ENCODE measurements around the gene HNRNPUL2. TPM values are rescaled to one million over a fixed set of nuclear protein-coding genes. Genes with fewer than 3 reads are reported as not detected.

HNRNPUL2 gene
- total RNA-seq, 1 experiment from 2014 or later: 43.5 TPM

DNA sequence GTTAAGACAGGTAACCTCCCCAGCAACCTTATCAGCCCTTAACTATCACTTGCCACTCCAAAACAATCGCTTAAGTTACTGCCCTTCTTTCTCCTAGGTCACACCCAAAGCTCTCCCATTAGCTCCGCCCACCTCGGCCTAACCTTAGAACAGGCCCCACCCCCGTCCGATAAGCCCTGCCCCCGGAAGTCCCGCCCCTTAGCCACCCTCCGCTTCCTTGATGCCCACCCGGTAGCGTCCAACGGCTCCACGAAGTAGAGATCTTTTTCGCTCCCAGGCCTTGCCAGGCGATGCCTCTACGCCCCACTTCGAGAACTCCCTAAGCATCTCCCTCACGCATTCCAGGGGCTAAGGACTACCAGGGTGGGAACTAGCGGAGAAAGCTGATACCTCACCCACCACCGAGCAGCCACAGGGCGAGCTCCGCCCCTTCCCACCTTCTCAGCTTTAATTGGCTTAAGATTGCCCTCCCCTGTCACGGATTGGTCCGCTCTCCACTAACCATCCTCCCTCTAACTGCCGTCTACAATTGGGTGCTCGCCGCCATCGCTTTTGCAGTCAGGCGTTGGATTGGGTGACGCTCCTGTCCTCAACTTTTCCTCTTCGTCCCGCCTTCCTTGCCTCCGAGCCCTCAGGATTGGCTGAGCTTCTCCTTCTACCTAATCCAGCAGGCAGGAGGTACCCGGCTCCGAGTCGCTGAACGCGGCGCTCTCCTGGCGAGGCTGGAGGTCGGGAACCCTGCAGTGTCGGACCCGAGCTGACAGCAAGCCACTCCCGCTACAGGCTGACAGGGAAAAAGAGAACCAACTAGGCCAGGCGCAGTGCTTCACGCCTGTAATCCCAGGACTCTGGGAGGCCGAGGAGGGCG is 26.7 kb upstream of the HNRNPUL2 start, which contains the start of gene ZBTB3:
Gene ZBTB3, minus strand, starts transcription at position 425 of the 868 bp plus-strand sequence. CDS start 496 bp downstream, outside the sequence.
- H2AFZ ChIP-seq (ENCODE audit: low read length): peak within 1 kb of the TSS; percentile 46

More for the DNA sequence above, 26.7 kb upstream of the HNRNPUL2 start, which contains the start of gene ZBTB3:
- no peak within 1 kb of the TSS for H4K5ac ChIP-seq (ENCODE audit: insufficient read length, low read depth, low read length)
- peak within 1 kb of the TSS; percentile 45 for H3K4me2 ChIP-seq (ENCODE audit: insufficient read depth, insufficient read length, low read length)
- DNase-seq: peak; percentile 100
- H4K91ac ChIP-seq (ENCODE audit: insufficient read length, low read depth, low read length): no peak within 1 kb of the TSS
- H3K14ac ChIP-seq (ENCODE audit: insufficient read depth, low read length): peak within 1 kb of the TSS; percentile 80
- no peaks in the 10 kb centered on the region for H3K9me3 Mint-ChIP-seq
- no peak within 1 kb of the TSS for H4K8ac ChIP-seq (replicated peaks; ENCODE audit: insufficient read length, low read depth, low read length)
- no peak within 1 kb of the TSS for H3K56ac ChIP-seq (ENCODE audit: insufficient read length, low read depth, low read length)
- H3K9ac ChIP-seq (ENCODE audit: extremely low read depth, insufficient read length, low read length): peak within 1 kb of the TSS; percentile 79
- peak within 1 kb of the TSS; percentile 99 for H3K27ac Mint-ChIP-seq
- WGBS (ENCODE audit: extremely low coverage, insufficient read length, low lambda C conversion rate): no CpG with 5 or more reads among the region's 47 CpGs
- peaks cover 27 to 36% of the 10 kb centered on the region in 2 experiments for H3K4me1 Mint-ChIP-seq
- no peak within 1 kb of the TSS for H3K23ac ChIP-seq (ENCODE audit: insufficient read length, low read depth, low read length)
- H2BK5ac ChIP-seq (ENCODE audit: insufficient read length, low read length): no peak within 1 kb of the TSS
- H2BK15ac ChIP-seq (ENCODE audit: low read depth, low read length): no peak within 1 kb of the TSS
- peak within 1 kb of the TSS; percentile 50 for H3K27ac ChIP-seq (ENCODE audit: insufficient read length, low read depth, low read length)
- H3K36me3 Mint-ChIP-seq (ENCODE audit: insufficient read depth in 1 of 3, low read depth in 3 of 3): peaks cover 27 to 40% (median 31%) of the 10 kb centered on the region in 3 experiments
- no peaks in the 10 kb centered on the region for H3K4me1 ChIP-seq (ENCODE audit: insufficient read depth, low read length)
- H3K27me3 ChIP-seq (ENCODE audit: insufficient read depth, low read length): no peaks in the 10 kb centered on the region
- TF ChIP-seq, protein P1, sequence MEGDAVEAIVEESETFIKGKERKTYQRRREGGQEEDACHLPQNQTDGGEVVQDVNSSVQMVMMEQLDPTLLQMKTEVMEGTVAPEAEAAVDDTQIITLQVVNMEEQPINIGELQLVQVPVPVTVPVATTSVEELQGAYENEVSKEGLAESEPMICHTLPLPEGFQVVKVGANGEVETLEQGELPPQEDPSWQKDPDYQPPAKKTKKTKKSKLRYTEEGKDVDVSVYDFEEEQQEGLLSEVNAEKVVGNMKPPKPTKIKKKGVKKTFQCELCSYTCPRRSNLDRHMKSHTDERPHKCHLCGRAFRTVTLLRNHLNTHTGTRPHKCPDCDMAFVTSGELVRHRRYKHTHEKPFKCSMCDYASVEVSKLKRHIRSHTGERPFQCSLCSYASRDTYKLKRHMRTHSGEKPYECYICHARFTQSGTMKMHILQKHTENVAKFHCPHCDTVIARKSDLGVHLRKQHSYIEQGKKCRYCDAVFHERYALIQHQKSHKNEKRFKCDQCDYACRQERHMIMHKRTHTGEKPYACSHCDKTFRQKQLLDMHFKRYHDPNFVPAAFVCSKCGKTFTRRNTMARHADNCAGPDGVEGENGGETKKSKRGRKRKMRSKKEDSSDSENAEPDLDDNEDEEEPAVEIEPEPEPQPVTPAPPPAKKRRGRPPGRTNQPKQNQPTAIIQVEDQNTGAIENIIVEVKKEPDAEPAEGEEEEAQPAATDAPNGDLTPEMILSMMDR (conservative IDR thresholded peaks at IDR 0.05): no peak
- H3K79me2 ChIP-seq (ENCODE audit: insufficient read depth, low read length): peaks cover 21% of the 10 kb centered on the region; the same call in 1 of the 2 replicates
- no peak within 1 kb of the TSS for H3T11ph ChIP-seq (ENCODE audit: low read length)
- H3K9me3 ChIP-seq (ENCODE audit: control insufficient read depth, low read depth, low read length): no peaks in the 10 kb centered on the region
- peaks cover 10% of the 10 kb centered on the region for H3K79me1 ChIP-seq (ENCODE audit: insufficient read depth, low read depth, low read length, poor library complexity, severe bottlenecking)
- no peak within 1 kb of the TSS for H3K4ac ChIP-seq (ENCODE audit: low read depth, low read length)
- no peak within 1 kb of the TSS for H2BK120ac ChIP-seq (ENCODE audit: low read depth, low read length, poor library complexity, severe bottlenecking)
- H3K4me3 Mint-ChIP-seq: peak within 1 kb of the TSS; percentile 97 to 99
- H2AK5ac ChIP-seq (ENCODE audit: insufficient read length, low read length): no peak within 1 kb of the TSS
- H3K23me2 ChIP-seq (ENCODE audit: insufficient read length, low read depth, low read length, poor library complexity, severe bottlenecking): peaks cover 3% of the 10 kb centered on the region
- H2BK12ac ChIP-seq (ENCODE audit: insufficient read length, low read depth, low read length): no peak within 1 kb of the TSS
- peak within 1 kb of the TSS; percentile 88 for H3K18ac ChIP-seq (ENCODE audit: insufficient read length, low read depth, low read length)
- H2BK20ac ChIP-seq (ENCODE audit: low read depth, low read length, poor library complexity, severe bottlenecking): no peak within 1 kb of the TSS
- H3K27me3 Mint-ChIP-seq (ENCODE audit: low read depth): no peaks in the 10 kb centered on the region
- H4K20me1 ChIP-seq (ENCODE audit: control insufficient read depth, insufficient read depth, insufficient read length): no peaks in the 10 kb centered on the region

Measured in H9 (cell line).